ENCODE data around the gene DLD. TPM values are rescaled to one million over a fixed set of nuclear protein-coding genes. Genes with fewer than 3 reads are reported as not detected.

Gene DLD
- total RNA-seq, 1 donor from 2014 or later = 78.2 TPM

- intact Hi-C loops (cut with micrococcal nuclease) = no loop called here
Measured at GRCh38 chr7:107966711-107967110, 75.7 kb downstream of the DLD start.

GRCh38 chr7:107967420-107967819 is 76.4 kb downstream of the DLD start:
- intact Hi-C loops (cut with micrococcal nuclease) = no loop called here

DNA sequence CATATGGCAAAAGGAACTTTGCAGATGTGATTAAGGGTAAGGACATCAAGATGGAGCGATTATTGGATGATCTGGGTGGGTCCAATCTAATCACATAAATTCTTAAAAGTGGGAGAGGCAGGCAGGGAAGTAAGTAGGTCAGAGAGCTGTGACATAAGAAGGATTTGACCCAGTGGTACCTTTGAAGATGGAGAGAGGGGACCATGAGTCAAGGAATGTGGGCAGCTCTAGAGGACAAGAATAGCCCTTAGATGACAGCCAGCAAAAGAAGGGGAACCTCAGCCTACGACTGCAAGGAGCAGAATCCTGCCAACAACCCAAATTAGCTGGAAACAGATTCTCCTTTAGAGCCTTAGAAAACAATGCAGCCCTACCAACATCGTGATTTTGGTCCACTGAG is 77.5 kb downstream of the DLD start:
- intact Hi-C loops (cut with micrococcal nuclease) = no loop called here

DNA sequence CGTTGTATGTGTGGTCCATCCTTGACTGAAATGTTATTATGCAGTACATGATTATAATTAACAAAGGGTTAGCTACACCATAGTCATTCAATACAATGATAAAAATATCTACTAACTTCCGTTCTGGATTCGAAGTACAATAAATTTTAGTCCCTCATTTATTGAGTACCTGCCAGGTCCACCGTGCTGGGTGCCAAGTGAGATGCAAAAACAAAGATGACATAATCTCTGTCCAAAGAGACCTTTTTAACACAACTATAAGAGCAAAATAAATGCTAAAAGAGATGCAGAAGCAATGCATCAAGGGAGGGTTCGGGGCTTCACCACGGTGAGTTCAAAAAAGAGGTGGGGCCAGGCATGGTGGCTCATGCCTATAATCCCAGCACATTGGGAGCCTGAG is 78.9 kb downstream of the DLD start:
- intact Hi-C loops (cut with micrococcal nuclease) = no loop called here

Other genes with a start within 250 kb of the DLD start
- gene SLC26A4, start 230.4 kb upstream of the DLD start, total RNA-seq = 3.5 and 4.5 TPM in 2 replicates
- gene CBLL1, start 147.0 kb upstream of the DLD start, total RNA-seq = 46.3 and 48.1 TPM in 2 replicates
- gene SLC26A3, start 88.0 kb upstream of the DLD start, total RNA-seq = not detected in 2 replicates
- not detected in 2 replicates for gene LAMB1, start 112.0 kb downstream of the DLD start, total RNA-seq
- gene LAMB4, start 239.2 kb downstream of the DLD start, total RNA-seq = not detected in 2 replicates

All from T-helper 2 cell treated with Interferon-gamma antibody and Interleukin-4, amounts not matched to agents 100 ng/mL and 5 ng/mL, for 36 hours (primary cell).